Left forelimb (tissue), 1 donor: ENCODE results near the gene NDUFB10.
"Not testable (repeated sequence)": the region's sequence is repeated elsewhere in the genome, so short reads cannot be mapped to it uniquely, and the experiment has no call there.

Experiments
- DNase-seq: peaks from one replicate; pipeline ENCODE4 v3.0.0-alpha.2; 2018; ENCODE audit warnings: low spot score

Gene NDUFB10

GRCh38 chr16:1924095-1924494, 35.2 kb upstream of the NDUFB10 start:
- no peak for DNase-seq

- DNase-seq: no peak
These were observed 33.1 kb upstream of the NDUFB10 start for GRCh38 chr16:1926271-1926670.

GRCh38 chr16:1929105-1929504, 30.2 kb upstream of the NDUFB10 start:
- DNase-seq: no peak

- DNase-seq: peak; percentile 95
These were observed 29.6 kb upstream of the NDUFB10 start for GRCh38 chr16:1929578-1930337.

GRCh38 chr16:1930338-1930720, 29.0 kb upstream of the NDUFB10 start:
- no peak for DNase-seq

GRCh38 chr16:1932050-1933028, 27.0 kb upstream of the NDUFB10 start:
- DNase-seq: no peak

GRCh38 chr16:1933097-1933661, 26.2 kb upstream of the NDUFB10 start:
- no peak for DNase-seq

- DNase-seq: no peak
These were observed 22.3 kb upstream of the NDUFB10 start for GRCh38 chr16:1936945-1937479.

- no peak for DNase-seq
These were observed 21.0 kb upstream of the NDUFB10 start for GRCh38 chr16:1938316-1938715.

GRCh38 chr16:1938910-1939309, 20.4 kb upstream of the NDUFB10 start:
- DNase-seq: no peak

GRCh38 chr16:1939833-1940232, 19.5 kb upstream of the NDUFB10 start:
- not testable (repeated sequence) for DNase-seq

GRCh38 chr16:1940273-1941161, 18.8 kb upstream of the NDUFB10 start:
- DNase-seq: no peak

GRCh38 chr16:1941162-1942046, 17.9 kb upstream of the NDUFB10 start:
- no peak for DNase-seq

- no peak for DNase-seq
These were observed 17.1 kb upstream of the NDUFB10 start for GRCh38 chr16:1942047-1942809.

- DNase-seq: peak; percentile 98
These were observed 16.3 kb upstream of the NDUFB10 start, which contains the start of gene MSRB1 for GRCh38 chr16:1942810-1943726. TSS of gene MSRB1 (minus strand) at chr16:1943199. CDS start at chr16:1943156, 43 bp downstream.

- DNase-seq: no peak
These were observed 14.6 kb upstream of the NDUFB10 start for GRCh38 chr16:1944612-1945199.

- no peak for DNase-seq
These were observed 13.6 kb upstream of the NDUFB10 start for GRCh38 chr16:1945559-1946391.
